Measurements from ENCODE around the gene RBM10. TPM values are rescaled to one million over a fixed set of nuclear protein-coding genes. Genes with fewer than 3 reads are reported as not detected.

RBM10 gene
- total RNA-seq, 1 experiment from 2014 or later: 80.9 TPM

DNA sequence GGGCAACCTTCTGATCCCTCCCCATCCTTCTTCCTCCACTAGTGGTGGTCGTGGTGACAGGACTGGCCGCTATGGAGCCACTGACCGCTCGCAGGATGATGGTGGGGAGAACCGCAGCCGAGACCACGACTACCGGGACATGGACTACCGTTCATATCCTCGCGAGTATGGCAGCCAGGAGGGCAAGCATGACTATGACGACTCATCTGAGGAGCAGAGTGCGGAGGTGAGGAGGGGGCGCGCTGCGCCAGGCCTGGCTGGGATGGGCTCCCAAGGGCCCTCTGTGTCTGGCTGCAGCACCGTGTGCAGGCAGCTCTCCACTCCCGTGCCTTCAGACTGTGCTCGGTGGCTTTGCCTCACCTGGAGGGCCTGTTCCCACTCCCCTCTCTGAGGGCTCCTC, 24.3 kb downstream of the RBM10 start:
- TF ChIP-seq, protein P1, sequence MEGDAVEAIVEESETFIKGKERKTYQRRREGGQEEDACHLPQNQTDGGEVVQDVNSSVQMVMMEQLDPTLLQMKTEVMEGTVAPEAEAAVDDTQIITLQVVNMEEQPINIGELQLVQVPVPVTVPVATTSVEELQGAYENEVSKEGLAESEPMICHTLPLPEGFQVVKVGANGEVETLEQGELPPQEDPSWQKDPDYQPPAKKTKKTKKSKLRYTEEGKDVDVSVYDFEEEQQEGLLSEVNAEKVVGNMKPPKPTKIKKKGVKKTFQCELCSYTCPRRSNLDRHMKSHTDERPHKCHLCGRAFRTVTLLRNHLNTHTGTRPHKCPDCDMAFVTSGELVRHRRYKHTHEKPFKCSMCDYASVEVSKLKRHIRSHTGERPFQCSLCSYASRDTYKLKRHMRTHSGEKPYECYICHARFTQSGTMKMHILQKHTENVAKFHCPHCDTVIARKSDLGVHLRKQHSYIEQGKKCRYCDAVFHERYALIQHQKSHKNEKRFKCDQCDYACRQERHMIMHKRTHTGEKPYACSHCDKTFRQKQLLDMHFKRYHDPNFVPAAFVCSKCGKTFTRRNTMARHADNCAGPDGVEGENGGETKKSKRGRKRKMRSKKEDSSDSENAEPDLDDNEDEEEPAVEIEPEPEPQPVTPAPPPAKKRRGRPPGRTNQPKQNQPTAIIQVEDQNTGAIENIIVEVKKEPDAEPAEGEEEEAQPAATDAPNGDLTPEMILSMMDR (conservative IDR thresholded peaks at IDR 0.05; ENCODE audit: low read depth, low read length): no peak
- TF ChIP-seq EZH2 (IDR thresholded peaks at IDR 0.05; ENCODE audit: borderline replicate concordance, low read depth, low read length, poor library complexity, severe bottlenecking): no peak
- Histone ChIP-seq H3K36me3 (ENCODE audit: insufficient read depth, low read length, poor library complexity, severe bottlenecking) (peaks cover 10% of the 10 kb centered on the region), H3K9me3 (ENCODE audit: low read depth, low read length, poor library complexity, severe bottlenecking) (no peaks in the 10 kb centered on the region), H3K4me3 (ENCODE audit: low read depth, low read length, poor library complexity, severe bottlenecking) (no peak overlapping the region), H3K27ac (ENCODE audit: low read depth, low read length, poor library complexity, severe bottlenecking) (no peak overlapping the region), H3K4me1 (ENCODE audit: insufficient read depth, low read length, poor library complexity, severe bottlenecking) (no peaks in the 10 kb centered on the region), H3K27me3 (replicated peaks; ENCODE audit: insufficient read depth, low read depth, low read length, poor library complexity) (no peaks in the 10 kb centered on the region)
- CTCF ChIA-PET: no interaction called here
- no peak for DNase-seq (ENCODE audit: low spot score)
- POLR2A ChIA-PET (ENCODE audit: low non-redundant PET): no interaction called here
- intact Hi-C loops (cut with micrococcal nuclease; ENCODE audit: unreplicated experiment): no loop called here
- no TSS peak for BruUV-seq (replicated peaks)

DNA sequence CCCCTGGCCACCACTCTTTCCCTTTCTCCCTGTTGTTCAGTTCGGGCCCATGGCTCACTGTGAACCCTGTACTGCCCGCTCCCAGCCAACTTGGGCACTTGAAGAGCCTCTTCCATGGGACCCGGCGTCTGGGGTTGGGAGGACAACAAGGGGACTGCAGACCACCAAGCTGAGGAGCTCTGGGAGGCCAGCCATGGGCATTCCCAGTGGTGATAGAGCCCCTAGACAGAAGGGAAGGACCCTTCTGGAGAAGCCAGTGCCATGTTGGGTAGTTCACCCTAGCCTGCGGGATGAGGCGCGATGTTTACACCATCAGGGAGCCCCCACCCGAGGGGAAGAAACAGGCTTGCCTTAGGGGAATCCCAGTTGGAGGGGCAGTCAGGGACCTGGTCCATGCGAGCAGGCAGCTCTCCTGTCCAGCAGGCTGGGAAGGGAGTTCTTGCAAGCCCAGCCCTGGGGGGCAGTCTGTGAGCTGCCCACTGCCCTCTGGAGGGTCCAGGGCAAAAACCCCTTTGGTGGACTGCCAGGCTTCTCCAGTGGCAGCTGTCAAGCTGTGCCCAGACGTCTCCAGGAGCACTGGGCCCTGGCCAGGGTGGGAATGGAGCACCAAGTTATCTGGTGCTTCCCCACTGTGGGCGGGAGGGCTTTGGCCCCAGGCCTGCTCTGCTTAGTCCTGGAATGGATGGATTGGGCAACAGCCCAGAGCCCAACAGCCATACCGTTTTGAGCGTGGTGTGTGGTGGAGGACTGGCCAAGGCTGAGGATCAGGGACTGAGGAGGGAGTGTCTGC, 24.9 kb downstream of the RBM10 start:
- no peak for DNase-seq (ENCODE audit: low spot score)
- no peaks in the 10 kb centered on the region for H3K9me3 ChIP-seq (ENCODE audit: low read depth, low read length, poor library complexity, severe bottlenecking)
- ChIA-PET POLR2A (ENCODE audit: low non-redundant PET) (no interaction called here), CTCF (no interaction called here)
- TF ChIP-seq, protein P1 (conservative IDR thresholded peaks at IDR 0.05; ENCODE audit: low read depth, low read length): no peak
- TF ChIP-seq EZH2 (IDR thresholded peaks at IDR 0.05; ENCODE audit: borderline replicate concordance, low read depth, low read length, poor library complexity, severe bottlenecking): no peak
- no peaks in the 10 kb centered on the region for H3K27me3 ChIP-seq (replicated peaks; ENCODE audit: insufficient read depth, low read depth, low read length, poor library complexity)
- H3K27ac ChIP-seq (ENCODE audit: low read depth, low read length, poor library complexity, severe bottlenecking): no peak overlapping the region
- BruUV-seq (replicated peaks): no TSS peak
- no peak overlapping the region for H3K4me3 ChIP-seq (ENCODE audit: low read depth, low read length, poor library complexity, severe bottlenecking)
- no peaks in the 10 kb centered on the region for H3K4me1 ChIP-seq (ENCODE audit: insufficient read depth, low read length, poor library complexity, severe bottlenecking)
- peaks cover 17% of the 10 kb centered on the region for H3K36me3 ChIP-seq (ENCODE audit: insufficient read depth, low read length, poor library complexity, severe bottlenecking)
- intact Hi-C loops (cut with micrococcal nuclease; ENCODE audit: unreplicated experiment): no loop called here

DNA sequence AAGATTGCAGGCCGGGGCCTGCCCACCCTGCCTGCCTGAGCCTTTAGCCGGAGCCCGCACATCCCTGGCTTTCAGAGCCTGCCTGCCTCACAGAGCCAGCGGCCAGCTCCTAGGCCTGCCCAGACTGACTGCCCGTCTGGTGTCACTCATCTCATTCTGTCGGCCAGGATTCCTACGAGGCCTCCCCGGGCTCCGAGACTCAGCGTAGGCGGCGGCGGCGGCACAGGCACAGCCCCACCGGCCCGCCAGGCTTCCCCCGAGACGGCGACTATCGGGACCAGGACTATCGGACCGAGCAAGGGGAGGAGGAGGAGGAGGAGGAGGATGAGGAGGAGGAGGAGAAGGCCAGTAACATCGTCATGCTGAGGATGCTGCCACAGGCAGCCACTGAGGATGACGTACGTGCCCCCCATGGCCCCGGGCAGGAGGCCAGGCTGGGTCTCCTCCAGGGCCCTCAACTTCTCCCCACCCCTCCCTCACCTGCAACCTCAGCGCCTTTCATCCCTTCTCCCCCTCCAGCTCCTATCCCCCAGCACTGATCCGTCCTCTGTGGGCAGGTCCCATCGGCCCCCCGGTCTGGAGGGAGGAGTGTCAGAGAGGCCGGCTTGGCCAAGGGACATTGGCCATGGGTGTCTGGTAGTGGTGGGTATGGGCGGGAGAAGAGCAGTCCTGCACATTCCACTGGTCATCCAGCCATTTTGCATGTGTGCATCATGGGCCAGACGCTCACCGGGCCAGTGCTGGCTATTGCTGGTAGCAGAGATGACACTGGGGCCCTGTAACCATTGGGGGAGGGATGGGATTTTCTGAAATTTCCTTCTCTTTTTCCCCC, 26.1 kb downstream of the RBM10 start:
- intact Hi-C loops (cut with micrococcal nuclease; ENCODE audit: unreplicated experiment): no loop called here
- no TSS peak for BruUV-seq (replicated peaks)
- no peak for DNase-seq (ENCODE audit: low spot score)
- Histone ChIP-seq H3K27ac (ENCODE audit: low read depth, low read length, poor library complexity, severe bottlenecking) (no peak overlapping the region), H3K4me3 (ENCODE audit: low read depth, low read length, poor library complexity, severe bottlenecking) (no peak overlapping the region), H3K4me1 (ENCODE audit: insufficient read depth, low read length, poor library complexity, severe bottlenecking) (no peaks in the 10 kb centered on the region), H3K36me3 (ENCODE audit: insufficient read depth, low read length, poor library complexity, severe bottlenecking) (peaks cover 22% of the 10 kb centered on the region), H3K9me3 (ENCODE audit: low read depth, low read length, poor library complexity, severe bottlenecking) (no peaks in the 10 kb centered on the region), H3K27me3 (replicated peaks; ENCODE audit: insufficient read depth, low read depth, low read length, poor library complexity) (no peaks in the 10 kb centered on the region)
- POLR2A ChIA-PET (ENCODE audit: low non-redundant PET): no interaction called here
- no peak for TF ChIP-seq EZH2 (IDR thresholded peaks at IDR 0.05; ENCODE audit: borderline replicate concordance, low read depth, low read length, poor library complexity, severe bottlenecking)
- TF ChIP-seq, protein P1 (conservative IDR thresholded peaks at IDR 0.05; ENCODE audit: low read depth, low read length): no peak
- CTCF ChIA-PET: no interaction called here

Data from A673 (cell line).